Measurements from ENCODE around the gene FN1.

The FN1 gene

GRCh38 chr2:215430528-215431187 is 5.2 kb downstream of the FN1 start:
- no peak for TF ChIP-seq CTCF (IDR thresholded peaks at IDR 0.05; ENCODE audit: insufficient read depth, low read depth, low read length, missing control alignments)
- no peak overlapping the region for H3K4me3 ChIP-seq (ENCODE audit: low read length)
- DNase-seq (ENCODE audit: low read depth) = peak; percentile 34

- DNase-seq (ENCODE audit: low read depth) = no peak
- no peak for TF ChIP-seq CTCF (IDR thresholded peaks at IDR 0.05; ENCODE audit: insufficient read depth, low read depth, low read length, missing control alignments)
- no peak overlapping the region for H3K4me3 ChIP-seq (ENCODE audit: low read length)
These were observed 6.4 kb downstream of the FN1 start for GRCh38 chr2:215429424-215429823.

GRCh38 chr2:215428060-215428910 is 7.6 kb downstream of the FN1 start:
- DNase-seq (ENCODE audit: low read depth) = no peak
- no peak overlapping the region for H3K4me3 ChIP-seq (ENCODE audit: low read length)

GRCh38 chr2:215427585-215427984 is 8.3 kb downstream of the FN1 start:
- DNase-seq (ENCODE audit: low read depth) = no peak
- no peak overlapping the region for H3K4me3 ChIP-seq (ENCODE audit: low read length)
- TF ChIP-seq CTCF (IDR thresholded peaks at IDR 0.05; ENCODE audit: insufficient read depth, low read depth, low read length, missing control alignments) = no peak

More at GRCh38 chr2:215428060-215428910, 7.6 kb downstream of the FN1 start:
- TF ChIP-seq CTCF (IDR thresholded peaks at IDR 0.05; ENCODE audit: insufficient read depth, low read depth, low read length, missing control alignments) = no peak

GRCh38 chr2:215425021-215425782 is 10.7 kb downstream of the FN1 start:
- DNase-seq (ENCODE audit: low read depth) = no peak
- H3K4me3 ChIP-seq (ENCODE audit: low read length) = no peak overlapping the region
- no peak for TF ChIP-seq CTCF (IDR thresholded peaks at IDR 0.05; ENCODE audit: insufficient read depth, low read depth, low read length, missing control alignments)

GRCh38 chr2:215423928-215424540 is 11.8 kb downstream of the FN1 start:
- no peak for DNase-seq (ENCODE audit: low read depth)
- no peak overlapping the region for H3K4me3 ChIP-seq (ENCODE audit: low read length)
- no peak for TF ChIP-seq CTCF (IDR thresholded peaks at IDR 0.05; ENCODE audit: insufficient read depth, low read depth, low read length, missing control alignments)

All from epithelial cell of esophagus (primary cell).